Loucy (cell line): ENCODE measurements around the gene ZP4.
A peak's percentile ranks its signal among the peaks of the same experiment; 100 is the strongest.

ENCODE experiments used
- H2AFZ ChIP-seq: fragments of 200-600 bp; sonication (generic); 2 replicates; pipeline ENCODE4 v1.6.0; 2016; ENCODE audit warnings: antibody characterized with exemption, mild to moderate bottlenecking, low read length, moderate library complexity
- H3F3A ChIP-seq: fragments of 200-600 bp; 2 replicates; pipeline ENCODE4 v1.6.0; 2016; ENCODE audit warnings: antibody characterized with exemption, low read depth, mild to moderate bottlenecking
- H3K27me3 ChIP-seq: fragments of 200-600 bp; sonication (generic); 2 replicates; pipeline ENCODE4 v1.6.1; 2014; ENCODE audit warnings: low read length, mild to moderate bottlenecking; ENCODE audit not compliant: insufficient read depth, poor library complexity, severe bottlenecking
- H3K36me3 ChIP-seq: fragments of 200-600 bp; sonication (generic); 2 replicates; pipeline ENCODE4 v1.6.1; 2016; ENCODE audit warnings: low read length; ENCODE audit not compliant: insufficient read depth
- H3K4me1 ChIP-seq: fragments of 200-600 bp; sonication (generic); 2 replicates; pipeline ENCODE4 v1.5.1; 2014; ENCODE audit warnings: low read length, mild to moderate bottlenecking; ENCODE audit not compliant: insufficient read depth, poor library complexity, severe bottlenecking
- H3K4me2 ChIP-seq: fragments of 200-600 bp; sonication (generic); 2 replicates; pipeline ENCODE4 v1.6.0; 2014; ENCODE audit warnings: antibody characterized with exemption, low read length, low read depth, mild to moderate bottlenecking; ENCODE audit not compliant: poor library complexity, severe bottlenecking
- H3K4me3 ChIP-seq: fragments of 200-600 bp; sonication (generic); 2 replicates; pipeline ENCODE4 v1.5.1; 2014; ENCODE audit warnings: low read length, mild to moderate bottlenecking, mixed read lengths; ENCODE audit not compliant: poor library complexity, severe bottlenecking
- H3K79me2 ChIP-seq: fragments of 200-600 bp; sonication (generic); 2 replicates; pipeline ENCODE4 v1.6.1; 2014; ENCODE audit warnings: low read length; ENCODE audit not compliant: insufficient read depth
- H3K9ac ChIP-seq: fragments of 200-600 bp; sonication (generic); 2 replicates; pipeline ENCODE4 v1.6.0; 2014; ENCODE audit warnings: mild to moderate bottlenecking, low read depth, low read length, moderate library complexity; ENCODE audit not compliant: poor library complexity, severe bottlenecking
- H3K9me2 ChIP-seq: fragments of 200-600 bp; sonication (generic); replicated peaks from 2 replicates; pipeline ENCODE4 v1.6.1; 2016; ENCODE audit warnings: low read depth, low read length, mixed read lengths
- H3K9me3 ChIP-seq: fragments of 200-600 bp; sonication (generic); 2 replicates; pipeline ENCODE4 v1.6.1; 2014; ENCODE audit warnings: mild to moderate bottlenecking, antibody characterized with exemption, low read length, low read depth; ENCODE audit not compliant: insufficient read depth
- H4K20me1 ChIP-seq: fragments of 200-600 bp; sonication (generic); 2 replicates; pipeline ENCODE4 v1.6.0; 2014; ENCODE audit warnings: antibody characterized with exemption, low read length, mild to moderate bottlenecking; ENCODE audit not compliant: insufficient read depth, poor library complexity, severe bottlenecking
- EZH2phosphoT487 ChIP-seq: fragments of 200-600 bp; IDR thresholded peaks from 2 replicates; pipeline ENCODE4 v1.6.1; 2018; ENCODE audit warnings: antibody characterized with exemption, mild to moderate bottlenecking, moderate library complexity, borderline replicate concordance
- TF ChIP-seq, protein P1 (sequence below): fragments of 200-600 bp; sonication (generic); conservative IDR thresholded peaks from 2 replicates; pipeline ENCODE4 v1.5.1; 2014; ENCODE audit warnings: mild to moderate bottlenecking, antibody characterized with exemption, low read length

Gene ZP4

DNA sequence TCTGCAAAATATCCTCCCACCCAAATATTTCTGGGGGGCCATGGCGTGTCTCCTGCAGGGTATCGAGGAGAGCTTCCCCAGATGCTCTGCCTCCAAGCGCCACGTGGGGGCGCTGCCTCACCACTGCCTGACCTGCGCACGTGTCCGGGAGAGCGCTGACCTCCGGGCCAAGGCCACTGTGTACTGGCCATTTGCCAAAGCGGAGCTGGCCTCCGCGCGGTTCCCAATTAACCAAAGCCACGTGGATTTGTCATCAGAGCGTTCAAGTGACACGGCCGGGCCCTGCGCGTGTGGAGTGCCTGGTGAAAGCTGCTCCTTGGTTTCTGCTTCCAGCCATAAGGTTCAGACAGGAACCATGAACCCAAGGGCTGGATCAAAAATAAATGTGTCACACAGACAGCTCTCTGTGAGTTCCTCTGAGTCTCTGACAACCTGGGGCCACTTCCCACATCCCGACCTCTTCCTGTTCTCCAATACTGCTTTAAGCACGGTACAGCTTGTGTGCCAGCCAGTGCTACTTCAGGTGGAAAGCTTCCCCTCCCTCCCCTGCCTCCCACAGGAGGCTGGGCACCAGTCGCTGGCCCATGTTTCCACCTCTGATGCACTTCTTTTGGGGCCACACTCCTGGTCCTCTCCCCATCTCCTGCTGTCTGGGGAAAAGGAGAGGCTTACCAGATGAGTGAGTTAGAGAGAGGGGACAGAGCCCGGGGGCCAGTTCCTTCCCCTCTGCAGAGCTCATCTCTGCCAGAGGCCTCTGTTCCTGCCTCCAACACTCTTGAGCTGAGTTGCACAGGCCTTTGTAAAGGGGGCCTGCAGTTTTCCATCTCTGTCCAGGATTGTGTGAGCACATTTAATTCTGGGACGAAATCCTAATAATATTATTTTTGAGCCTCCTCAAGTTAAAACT lies 26.1 kb downstream of the ZP4 start:
- no peak overlapping the region for H3K9ac ChIP-seq
- no peaks in the 10 kb centered on the region for H3K79me2 ChIP-seq
- H3K4me2 ChIP-seq = no peak overlapping the region
- H3K4me3 ChIP-seq = no peak overlapping the region
- no peaks in the 10 kb centered on the region for H3K9me2 ChIP-seq
- no peak overlapping the region for H2AFZ ChIP-seq
- no peaks in the 10 kb centered on the region for H3K4me1 ChIP-seq
- H3K27me3 ChIP-seq = no peaks in the 10 kb centered on the region
- H3F3A ChIP-seq = no peaks in the 10 kb centered on the region
- H3K9me3 ChIP-seq = no peaks in the 10 kb centered on the region
- H3K36me3 ChIP-seq = no peaks in the 10 kb centered on the region
- TF ChIP-seq, protein P1, sequence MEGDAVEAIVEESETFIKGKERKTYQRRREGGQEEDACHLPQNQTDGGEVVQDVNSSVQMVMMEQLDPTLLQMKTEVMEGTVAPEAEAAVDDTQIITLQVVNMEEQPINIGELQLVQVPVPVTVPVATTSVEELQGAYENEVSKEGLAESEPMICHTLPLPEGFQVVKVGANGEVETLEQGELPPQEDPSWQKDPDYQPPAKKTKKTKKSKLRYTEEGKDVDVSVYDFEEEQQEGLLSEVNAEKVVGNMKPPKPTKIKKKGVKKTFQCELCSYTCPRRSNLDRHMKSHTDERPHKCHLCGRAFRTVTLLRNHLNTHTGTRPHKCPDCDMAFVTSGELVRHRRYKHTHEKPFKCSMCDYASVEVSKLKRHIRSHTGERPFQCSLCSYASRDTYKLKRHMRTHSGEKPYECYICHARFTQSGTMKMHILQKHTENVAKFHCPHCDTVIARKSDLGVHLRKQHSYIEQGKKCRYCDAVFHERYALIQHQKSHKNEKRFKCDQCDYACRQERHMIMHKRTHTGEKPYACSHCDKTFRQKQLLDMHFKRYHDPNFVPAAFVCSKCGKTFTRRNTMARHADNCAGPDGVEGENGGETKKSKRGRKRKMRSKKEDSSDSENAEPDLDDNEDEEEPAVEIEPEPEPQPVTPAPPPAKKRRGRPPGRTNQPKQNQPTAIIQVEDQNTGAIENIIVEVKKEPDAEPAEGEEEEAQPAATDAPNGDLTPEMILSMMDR = peak; percentile 35
- no peak for TF ChIP-seq EZH2phosphoT487
- H4K20me1 ChIP-seq = no peaks in the 10 kb centered on the region

DNA sequence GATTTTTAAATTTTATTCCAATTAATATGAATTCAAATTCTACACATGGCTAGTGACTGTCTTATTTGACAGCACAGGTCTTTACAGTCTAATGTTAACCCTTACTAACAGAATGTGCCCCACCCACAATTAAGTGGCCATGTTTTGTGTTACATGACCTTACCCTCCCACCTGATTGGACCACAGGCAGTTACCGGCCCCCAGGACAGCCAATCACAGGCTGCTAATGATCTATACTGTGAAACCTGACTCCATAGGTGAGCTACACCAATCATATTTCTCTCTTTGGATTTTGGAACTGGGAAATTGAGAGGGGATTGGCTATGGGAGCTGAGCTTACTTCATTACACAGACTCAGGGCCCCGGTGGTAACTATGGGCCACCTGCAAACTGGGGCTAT lies 27.5 kb downstream of the ZP4 start:
- no peaks in the 10 kb centered on the region for H3K27me3 ChIP-seq
- no peak overlapping the region for H3K9ac ChIP-seq
- H3K4me3 ChIP-seq = no peak overlapping the region
- H4K20me1 ChIP-seq = no peaks in the 10 kb centered on the region
- H3K9me2 ChIP-seq = no peaks in the 10 kb centered on the region
- no peaks in the 10 kb centered on the region for H3K4me1 ChIP-seq
- H3K4me2 ChIP-seq = no peak overlapping the region
- H2AFZ ChIP-seq = no peak overlapping the region
- H3K36me3 ChIP-seq = no peaks in the 10 kb centered on the region
- H3K79me2 ChIP-seq = no peaks in the 10 kb centered on the region
- no peaks in the 10 kb centered on the region for H3F3A ChIP-seq
- TF ChIP-seq, protein P1 = no peak
- no peak for TF ChIP-seq EZH2phosphoT487
- H3K9me3 ChIP-seq = no peaks in the 10 kb centered on the region

DNA sequence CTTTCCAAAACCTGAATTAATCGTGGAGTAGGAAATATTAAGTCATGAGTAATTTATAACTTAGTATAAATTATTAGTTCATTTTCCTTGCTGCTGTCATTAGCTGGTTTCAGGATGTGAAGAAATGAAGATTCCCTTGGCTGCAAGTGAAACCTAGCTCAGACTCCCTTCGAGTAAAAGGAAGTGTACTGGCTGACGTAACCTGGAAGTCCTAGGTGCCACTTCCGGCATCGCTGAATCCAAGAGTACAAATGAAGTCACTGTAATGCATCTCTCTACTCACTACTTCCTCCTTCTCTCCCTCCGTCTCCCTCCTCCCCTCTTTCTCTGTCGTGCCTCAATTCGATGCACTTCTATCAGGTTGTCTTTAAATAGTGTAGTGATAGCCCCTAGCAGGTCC lies 28.8 kb downstream of the ZP4 start:
- H4K20me1 ChIP-seq = no peaks in the 10 kb centered on the region
- no peak overlapping the region for H3K4me3 ChIP-seq
- H3K27me3 ChIP-seq = no peaks in the 10 kb centered on the region
- H3K4me1 ChIP-seq = no peaks in the 10 kb centered on the region
- no peaks in the 10 kb centered on the region for H3K79me2 ChIP-seq
- H2AFZ ChIP-seq = no peak overlapping the region
- H3F3A ChIP-seq = no peaks in the 10 kb centered on the region
- no peak overlapping the region for H3K4me2 ChIP-seq
- no peaks in the 10 kb centered on the region for H3K36me3 ChIP-seq
- H3K9me3 ChIP-seq = no peaks in the 10 kb centered on the region
- H3K9ac ChIP-seq = no peak overlapping the region
- TF ChIP-seq, protein P1 = no peak
- no peak for TF ChIP-seq EZH2phosphoT487
- no peaks in the 10 kb centered on the region for H3K9me2 ChIP-seq
